ENCODE measurements around the gene RDH13.

DNA sequence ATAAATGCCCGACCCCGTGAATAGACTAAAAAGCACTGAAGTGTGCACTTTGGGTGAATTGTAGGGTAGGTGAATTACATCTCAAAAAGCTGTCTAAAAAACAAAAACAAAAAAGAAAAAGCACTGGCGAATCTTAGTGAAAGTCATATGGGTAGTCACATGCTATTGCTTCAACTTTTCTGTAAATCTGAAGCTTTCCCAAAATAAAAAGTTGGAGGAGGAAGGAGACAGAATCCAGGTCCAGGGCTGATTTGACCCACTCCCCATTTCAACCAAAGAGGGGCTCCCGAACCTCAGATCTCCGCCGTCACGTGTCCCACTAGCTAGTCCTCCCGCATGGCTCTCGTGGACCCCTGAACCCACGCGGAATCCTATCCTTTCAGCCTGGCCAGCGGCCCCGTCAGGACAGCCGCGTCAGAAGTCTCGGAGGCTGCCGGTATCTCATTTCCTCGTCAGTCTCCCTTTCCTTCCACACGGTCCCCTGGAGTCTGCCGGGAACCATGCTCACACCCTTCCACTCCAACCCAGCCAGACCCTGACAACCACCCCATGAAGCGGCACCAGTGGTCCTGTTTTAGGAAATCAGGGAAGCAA is 48.4 kb upstream of the RDH13 start:
- TF ChIP-seq, protein P1, sequence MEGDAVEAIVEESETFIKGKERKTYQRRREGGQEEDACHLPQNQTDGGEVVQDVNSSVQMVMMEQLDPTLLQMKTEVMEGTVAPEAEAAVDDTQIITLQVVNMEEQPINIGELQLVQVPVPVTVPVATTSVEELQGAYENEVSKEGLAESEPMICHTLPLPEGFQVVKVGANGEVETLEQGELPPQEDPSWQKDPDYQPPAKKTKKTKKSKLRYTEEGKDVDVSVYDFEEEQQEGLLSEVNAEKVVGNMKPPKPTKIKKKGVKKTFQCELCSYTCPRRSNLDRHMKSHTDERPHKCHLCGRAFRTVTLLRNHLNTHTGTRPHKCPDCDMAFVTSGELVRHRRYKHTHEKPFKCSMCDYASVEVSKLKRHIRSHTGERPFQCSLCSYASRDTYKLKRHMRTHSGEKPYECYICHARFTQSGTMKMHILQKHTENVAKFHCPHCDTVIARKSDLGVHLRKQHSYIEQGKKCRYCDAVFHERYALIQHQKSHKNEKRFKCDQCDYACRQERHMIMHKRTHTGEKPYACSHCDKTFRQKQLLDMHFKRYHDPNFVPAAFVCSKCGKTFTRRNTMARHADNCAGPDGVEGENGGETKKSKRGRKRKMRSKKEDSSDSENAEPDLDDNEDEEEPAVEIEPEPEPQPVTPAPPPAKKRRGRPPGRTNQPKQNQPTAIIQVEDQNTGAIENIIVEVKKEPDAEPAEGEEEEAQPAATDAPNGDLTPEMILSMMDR (IDR thresholded peaks at IDR 0.05): no peak
- TF ChIP-seq POLR2A (IDR thresholded peaks at IDR 0.05): no peak

All from adrenal gland (tissue), 5 donors.